GM18909 (cell line): ENCODE measurements around the gene OR3A1.
"Not testable (repeated sequence)": the region's sequence is repeated elsewhere in the genome, so short reads cannot be mapped to it uniquely, and the experiment has no call there.

Experiments used
- ATAC-seq: cut with Tn5 transposase; IDR thresholded peaks from one replicate; pipeline ENCODE4 v1.9.1; 2021; ENCODE audit warnings: mild to moderate bottlenecking; ENCODE audit not compliant: unreplicated experiment, poor library complexity

Gene OR3A1

GRCh38 chr17:3298260-3298659 lies at the start of gene OR3A1:
Gene OR3A1 (minus strand): TSS chr17:3298360. CDS start chr17:3292582, 5,778 bp downstream.
- ATAC-seq, result no peak

GRCh38 chr17:3342782-3343181 lies 44.6 kb upstream of the OR3A1 start:
- ATAC-seq, result not testable (repeated sequence)

GRCh38 chr17:3335876-3336275 lies 37.7 kb upstream of the OR3A1 start:
- no peak for ATAC-seq

GRCh38 chr17:3318336-3318735 lies 20.2 kb upstream of the OR3A1 start:
- ATAC-seq, result no peak

GRCh38 chr17:3316836-3317235 lies 18.7 kb upstream of the OR3A1 start:
- ATAC-seq, result no peak

- ATAC-seq, result no peak
Observed at GRCh38 chr17:3308603-3309002, 10.4 kb upstream of the OR3A1 start.

- no peak for ATAC-seq
Observed at GRCh38 chr17:3295632-3296031, 2.5 kb downstream of the OR3A1 start.

GRCh38 chr17:3293548-3293947 lies 4.6 kb downstream of the OR3A1 start:
- ATAC-seq, result not testable (repeated sequence)

- ATAC-seq, result no peak
Observed at GRCh38 chr17:3282901-3283300, 15.3 kb downstream of the OR3A1 start.

- no peak for ATAC-seq
Observed at GRCh38 chr17:3276126-3276525, 22.0 kb downstream of the OR3A1 start.

- no peak for ATAC-seq
Observed at GRCh38 chr17:3271072-3271848, 26.9 kb downstream of the OR3A1 start.

GRCh38 chr17:3260600-3260999 lies 37.6 kb downstream of the OR3A1 start:
- ATAC-seq, result no peak

GRCh38 chr17:3260163-3260562 lies 38.0 kb downstream of the OR3A1 start:
- ATAC-seq, result no peak

- ATAC-seq, result no peak
Observed at GRCh38 chr17:3256575-3256974, 41.6 kb downstream of the OR3A1 start.

- ATAC-seq, result not testable (repeated sequence)
Observed at GRCh38 chr17:3249013-3249412, 49.1 kb downstream of the OR3A1 start.

GRCh38 chr17:3244841-3245240 lies 53.3 kb downstream of the OR3A1 start:
- not testable (repeated sequence) for ATAC-seq

GRCh38 chr17:3241044-3241443 lies 57.1 kb downstream of the OR3A1 start:
- ATAC-seq, result not testable (repeated sequence)
